GM12891 (cell line): Measurements from ENCODE around the gene SLC26A8.
"Not testable (repeated sequence)": the region's sequence is repeated elsewhere in the genome, so short reads cannot be mapped to it uniquely, and the experiment has no call there.

Source experiments
- DNase-seq: peaks from one replicate; pipeline ENCODE4 v3.0.0; 2011; ENCODE audit warnings: low spot score; ENCODE audit not compliant: insufficient read length
- FAIRE-seq: peaks from 2 replicates; lab custom pipeline; 2011; peaks lifted over from hg19 to GRCh38; lab: Jason Lieb, UNC
- PAX5 ChIP-seq: IDR thresholded peaks from 2 replicates; pipeline ENCODE4 v1.6.1; 2011; ENCODE audit warnings: low read length, moderate library complexity, mild to moderate bottlenecking; ENCODE audit not compliant: insufficient read depth, severe bottlenecking
- POLR2A ChIP-seq: IDR thresholded peaks from 2 replicates; pipeline ENCODE4 v1.6.1; 2011; ENCODE audit warnings: low read depth, low read length, control low read depth
- POLR2AphosphoS5 ChIP-seq: IDR thresholded peaks from 2 replicates; pipeline ENCODE4 v1.6.1; 2011; ENCODE audit warnings: low read depth, low read length, control low read depth
- POU2F2 ChIP-seq: IDR thresholded peaks from 2 replicates; pipeline ENCODE4 v1.6.1; 2011; ENCODE audit warnings: low read depth, mild to moderate bottlenecking, control low read depth, low read length, moderate library complexity
- SPI1 ChIP-seq: IDR thresholded peaks from 2 replicates; pipeline ENCODE4 v1.6.1; 2011; ENCODE audit warnings: low read depth, low read length, control low read depth
- TAF1 ChIP-seq: IDR thresholded peaks from 2 replicates; pipeline ENCODE4 v1.6.1; 2011; ENCODE audit warnings: low read depth, low read length, control low read depth

Gene SLC26A8

GRCh38 chr6:36033935-36034334 lies 9.5 kb upstream of the SLC26A8 start:
- FAIRE-seq (no peak), DNase-seq (no peak)
- TF ChIP-seq POLR2A (no peak), PAX5 (no peak), SPI1 (no peak), POU2F2 (no peak), TAF1 (no peak), POLR2AphosphoS5 (no peak)

- FAIRE-seq, DNase-seq: not testable (repeated sequence)
Measured at GRCh38 chr6:36033144-36033543, 8.7 kb upstream of the SLC26A8 start.

- FAIRE-seq (no peak), DNase-seq (no peak)
- TF ChIP-seq PAX5 (no peak), POLR2A (no peak), TAF1 (no peak)
Measured at GRCh38 chr6:36032261-36032660, 7.8 kb upstream of the SLC26A8 start.

GRCh38 chr6:36029464-36029863 lies 5.0 kb upstream of the SLC26A8 start:
- TF ChIP-seq POLR2A: no peak
- no peak for TF ChIP-seq SPI1
- TF ChIP-seq TAF1: no peak
- TF ChIP-seq PAX5: no peak
- TF ChIP-seq POU2F2: no peak
- TF ChIP-seq POLR2AphosphoS5: no peak
- FAIRE-seq: no peak
- DNase-seq: no peak

GRCh38 chr6:36028877-36029324 lies 4.5 kb upstream of the SLC26A8 start:
- TF ChIP-seq POLR2A: no peak
- no peak for FAIRE-seq

GRCh38 chr6:36028088-36028876 lies 3.8 kb upstream of the SLC26A8 start:
- DNase-seq (no peak), FAIRE-seq (peak; percentile 58)
- TF ChIP-seq POLR2AphosphoS5 (peak; percentile 1; the same call in 1 of the 2 replicates), POU2F2 (no peak)

More at GRCh38 chr6:36028877-36029324, 4.5 kb upstream of the SLC26A8 start:
- DNase-seq: no peak

- FAIRE-seq (peak; percentile 80), DNase-seq (peak; percentile 91)
- 0 out of 2 replicates have a peak, but pooled peaks have one; percentile 25 for TF ChIP-seq SPI1
- peak; percentile 91 for TF ChIP-seq POLR2A
- peak; percentile 84 for TF ChIP-seq POLR2AphosphoS5
- no peak for TF ChIP-seq POU2F2
- peak; percentile 79 for TF ChIP-seq TAF1
- TF ChIP-seq PAX5: peak; percentile 70
Measured at GRCh38 chr6:36027501-36028087, 3.2 kb upstream of the SLC26A8 start, which contains the start of gene MAPK14. MAPK14 (plus strand) TSS chr6:36027808; CDS start chr6:36028158, 350 bp downstream.

- DNase-seq (no peak), FAIRE-seq (no peak)
- TF ChIP-seq POU2F2: no peak
- TF ChIP-seq POLR2AphosphoS5: no peak
- TF ChIP-seq PAX5: no peak
Measured at GRCh38 chr6:36025932-36026327, 1.5 kb upstream of the SLC26A8 start.

GRCh38 chr6:36025260-36025931 lies 955 bp upstream of the SLC26A8 start:
- DNase-seq: no peak
- FAIRE-seq: no peak
- TF ChIP-seq SPI1 (no peak), PAX5 (no peak), POLR2A (no peak), POLR2AphosphoS5 (no peak), POU2F2 (no peak), TAF1 (no peak)

GRCh38 chr6:36020154-36020553 lies 4.3 kb downstream of the SLC26A8 start:
- TF ChIP-seq TAF1: no peak
- no peak for DNase-seq
- no peak for FAIRE-seq

- TF ChIP-seq POU2F2 (no peak), POLR2A (no peak), TAF1 (no peak), SPI1 (no peak), POLR2AphosphoS5 (no peak), PAX5 (no peak)
- no peak for FAIRE-seq
- DNase-seq: no peak
Measured at GRCh38 chr6:36019167-36019566, 5.3 kb downstream of the SLC26A8 start.
